GM18909 (cell line): Measurements from ENCODE around the gene MROH2A.
"Not testable (repeated sequence)": the region's sequence is repeated elsewhere in the genome, so short reads cannot be mapped to it uniquely, and the experiment has no call there.

Experiments used
- ATAC-seq: cut with Tn5 transposase; IDR thresholded peaks from one replicate; pipeline ENCODE4 v1.9.1; 2021; ENCODE audit warnings: mild to moderate bottlenecking; ENCODE audit not compliant: unreplicated experiment, poor library complexity

MROH2A gene

GRCh38 chr2:233778030-233778429, at the start of gene MROH2A:
MROH2A (plus strand) TSS chr2:233778330; CDS start chr2:233779359, 1,029 bp downstream.
- ATAC-seq, result no peak

GRCh38 chr2:233728723-233729301, 49.3 kb upstream of the MROH2A start, which contains the start of gene UGT1A3:
UGT1A3 (plus strand) TSS chr2:233729042; CDS start chr2:233729127, 85 bp downstream.
- no peak for ATAC-seq

GRCh38 chr2:233736868-233737653, 41.1 kb upstream of the MROH2A start:
- not testable (repeated sequence) for ATAC-seq

- ATAC-seq, result no peak
These were observed 37.3 kb upstream of the MROH2A start for GRCh38 chr2:233740870-233741269.

- ATAC-seq, result no peak
These were observed 34.5 kb upstream of the MROH2A start for GRCh38 chr2:233743464-233744259.

- no peak for ATAC-seq
These were observed 32.9 kb upstream of the MROH2A start for GRCh38 chr2:233745073-233745755.

GRCh38 chr2:233745838-233746237, 32.3 kb upstream of the MROH2A start:
- not testable (repeated sequence) for ATAC-seq

- no peak for ATAC-seq
These were observed 31.5 kb upstream of the MROH2A start for GRCh38 chr2:233746475-233747282.

- ATAC-seq, result no peak
These were observed 30.9 kb upstream of the MROH2A start for GRCh38 chr2:233747283-233747544.

GRCh38 chr2:233750689-233751088, 27.4 kb upstream of the MROH2A start:
- not testable (repeated sequence) for ATAC-seq

GRCh38 chr2:233751212-233752009, 26.7 kb upstream of the MROH2A start:
- not testable (repeated sequence) for ATAC-seq

GRCh38 chr2:233754872-233755611, 23.1 kb upstream of the MROH2A start:
- ATAC-seq, result no peak

GRCh38 chr2:233756429-233757081, 21.6 kb upstream of the MROH2A start:
- no peak for ATAC-seq

GRCh38 chr2:233758141-233758540, 20.0 kb upstream of the MROH2A start:
- no peak for ATAC-seq

GRCh38 chr2:233758849-233759248, 19.3 kb upstream of the MROH2A start:
- no peak for ATAC-seq

- no peak for ATAC-seq
These were observed 18.1 kb upstream of the MROH2A start, which contains the start of gene UGT1A1 for GRCh38 chr2:233760043-233760442. UGT1A1 (plus strand) TSS chr2:233760270; CDS start chr2:233760288, 18 bp downstream.

- ATAC-seq, result no peak
These were observed 16.9 kb upstream of the MROH2A start for GRCh38 chr2:233761040-233761769.
